ENCODE data around the gene ELAC2.

The ELAC2 gene

DNA sequence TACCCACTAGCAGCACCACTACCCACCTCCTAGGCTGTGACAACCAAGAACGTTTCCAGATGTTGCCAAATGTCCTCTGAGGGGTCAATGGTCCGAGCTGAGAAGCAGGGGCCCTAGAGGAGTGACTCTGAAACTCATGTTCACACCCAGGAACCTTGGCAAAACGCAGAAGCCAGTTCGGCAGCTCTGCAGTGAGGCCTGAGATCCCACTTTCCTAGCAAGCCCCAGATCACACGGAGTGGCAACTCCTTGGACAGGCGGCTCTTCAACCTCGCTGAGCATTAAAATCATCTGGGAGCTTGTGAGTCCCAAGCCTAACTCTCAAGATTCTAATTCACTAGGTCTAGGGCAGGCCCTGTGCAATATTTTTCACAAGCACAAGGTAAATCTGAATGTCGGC, 17.3 kb downstream of the ELAC2 start:
- Histone ChIP-seq H3K27me3 (ENCODE audit: insufficient read depth, low read length, poor library complexity, severe bottlenecking) (no peaks in the 10 kb centered on the region), H3K4me2 (ENCODE audit: low read depth, low read length, poor library complexity, severe bottlenecking) (no peak overlapping the region), H3K4me3 (ENCODE audit: low read length, poor library complexity, severe bottlenecking) (no peak overlapping the region), H4K20me1 (ENCODE audit: insufficient read depth, low read length, poor library complexity, severe bottlenecking) (peaks cover 5% of the 10 kb centered on the region), H3K9ac (ENCODE audit: low read depth, low read length, poor library complexity, severe bottlenecking) (no peak overlapping the region), H3K36me3 (ENCODE audit: insufficient read depth, low read length) (peaks cover 88% of the 10 kb centered on the region; the same call in 1 of the 2 replicates), H3K4me1 (ENCODE audit: insufficient read depth, low read length, poor library complexity, severe bottlenecking) (no peaks in the 10 kb centered on the region), H3K79me2 (ENCODE audit: insufficient read depth, low read length) (no peaks in the 10 kb centered on the region), H3F3A (ENCODE audit: low read depth) (no peaks in the 10 kb centered on the region), H2AFZ (ENCODE audit: low read length) (no peak overlapping the region), H3K9me3 (ENCODE audit: insufficient read depth, low read depth, low read length) (no peaks in the 10 kb centered on the region), H3K9me2 (replicated peaks; ENCODE audit: low read depth, low read length) (no peaks in the 10 kb centered on the region)
- no peak for TF ChIP-seq EZH2phosphoT487 (IDR thresholded peaks at IDR 0.05; ENCODE audit: borderline replicate concordance)
- TF ChIP-seq CTCF (conservative IDR thresholded peaks at IDR 0.05; ENCODE audit: low read length): no peak

- H4K20me1 ChIP-seq (ENCODE audit: insufficient read depth, low read length, poor library complexity, severe bottlenecking): peaks cover 5% of the 10 kb centered on the region
- peaks cover 89% of the 10 kb centered on the region; the same call in 1 of the 2 replicates for H3K36me3 ChIP-seq (ENCODE audit: insufficient read depth, low read length)
- H2AFZ ChIP-seq (ENCODE audit: low read length): no peak overlapping the region
- no peak overlapping the region for H3K9ac ChIP-seq (ENCODE audit: low read depth, low read length, poor library complexity, severe bottlenecking)
- no peaks in the 10 kb centered on the region for H3K27me3 ChIP-seq (ENCODE audit: insufficient read depth, low read length, poor library complexity, severe bottlenecking)
- no peaks in the 10 kb centered on the region for H3K4me1 ChIP-seq (ENCODE audit: insufficient read depth, low read length, poor library complexity, severe bottlenecking)
- H3K4me2 ChIP-seq (ENCODE audit: low read depth, low read length, poor library complexity, severe bottlenecking): no peak overlapping the region
- H3K4me3 ChIP-seq (ENCODE audit: low read length, poor library complexity, severe bottlenecking): no peak overlapping the region
- no peaks in the 10 kb centered on the region for H3K9me3 ChIP-seq (ENCODE audit: insufficient read depth, low read depth, low read length)
- no peaks in the 10 kb centered on the region for H3F3A ChIP-seq (ENCODE audit: low read depth)
- TF ChIP-seq CTCF (conservative IDR thresholded peaks at IDR 0.05; ENCODE audit: low read length) (no peak), EZH2phosphoT487 (IDR thresholded peaks at IDR 0.05; ENCODE audit: borderline replicate concordance) (no peak)
- H3K9me2 ChIP-seq (replicated peaks; ENCODE audit: low read depth, low read length): no peaks in the 10 kb centered on the region
- H3K79me2 ChIP-seq (ENCODE audit: insufficient read depth, low read length): no peaks in the 10 kb centered on the region
Measured at GRCh38 chr17:12998874-12999273, 19.0 kb downstream of the ELAC2 start.

- Histone ChIP-seq H3K4me3 (ENCODE audit: low read length, poor library complexity, severe bottlenecking) (no peak overlapping the region), H3K36me3 (ENCODE audit: insufficient read depth, low read length) (peaks cover 89% of the 10 kb centered on the region; the same call in 1 of the 2 replicates), H3K9me3 (ENCODE audit: insufficient read depth, low read depth, low read length) (no peaks in the 10 kb centered on the region), H3K79me2 (ENCODE audit: insufficient read depth, low read length) (no peaks in the 10 kb centered on the region), H2AFZ (ENCODE audit: low read length) (no peak overlapping the region), H3K27me3 (ENCODE audit: insufficient read depth, low read length, poor library complexity, severe bottlenecking) (no peaks in the 10 kb centered on the region), H3K9ac (ENCODE audit: low read depth, low read length, poor library complexity, severe bottlenecking) (no peak overlapping the region), H3K4me1 (ENCODE audit: insufficient read depth, low read length, poor library complexity, severe bottlenecking) (no peaks in the 10 kb centered on the region), H3K9me2 (replicated peaks; ENCODE audit: low read depth, low read length) (no peaks in the 10 kb centered on the region), H3F3A (ENCODE audit: low read depth) (no peaks in the 10 kb centered on the region), H3K4me2 (ENCODE audit: low read depth, low read length, poor library complexity, severe bottlenecking) (no peak overlapping the region), H4K20me1 (ENCODE audit: insufficient read depth, low read length, poor library complexity, severe bottlenecking) (peaks cover under 1% of the 10 kb centered on the region)
- no peak for TF ChIP-seq EZH2phosphoT487 (IDR thresholded peaks at IDR 0.05; ENCODE audit: borderline replicate concordance)
- TF ChIP-seq CTCF (conservative IDR thresholded peaks at IDR 0.05; ENCODE audit: low read length): no peak
Measured at GRCh38 chr17:12998461-12998860, 19.4 kb downstream of the ELAC2 start.

All from Loucy (cell line).